Heart left ventricle (tissue), 13 donors: ENCODE results near the gene GNAO1.

Experiments
- POLR2A ChIP-seq, 2 donors: fragments of 450-650 bp; IDR thresholded peaks; one replicate each; pipeline ENCODE4 v1.6.1; 2017; ENCODE audit warnings: antibody characterized with exemption in 2 of 2, mild to moderate bottlenecking in 2 of 2, moderate library complexity in 2 of 2
- TF ChIP-seq, protein P1 (sequence below), 12 donors: fragments of 200-600 bp; sonication (generic) in 4 of 12; IDR thresholded peaks; one replicate each; pipeline versions ENCODE4 v1.5.0 to v1.8.0; 2018 to 2022; ENCODE audit warnings: antibody characterized with exemption in 12 of 12, mild to moderate bottlenecking in 5 of 12
- donor health status: ischemic (EF 13 %, LVEDD 7.1; RV severe dilation, severe dysfunction).
- donor health status: DM: no; HTN: yes; CAD: no.
- donor health status: DM: no; HTN: no; CAD: no.
- donor health status: ischemic (EF 25% LVEDD 6.9; RV normal size, moderate dysfunction).
- donor health status: ischemic (EF 25% LVEDD 5.7; RV mildly dilated, moderate dysfunction).
- donor health status: ischemic (EF 35%, LVEDD 5.7; RV mildly dilated, moderate dysfunction).
- donor health status: nonischemic (EF 11% LVEDD 7.7; RV severe dilation, severe dysfunction).
- donor health status: DM: yes; HTN: yes; CAD: no.
- donor health status: PGD.
- donor health status: ischemic (EF 29% LVEDD 5.4; RV normal size, mild dysfunction).
- donor health status: nonischemic (EF 23%, LVEDD 6.1; RV moderate dilation, normal function).

DNA sequence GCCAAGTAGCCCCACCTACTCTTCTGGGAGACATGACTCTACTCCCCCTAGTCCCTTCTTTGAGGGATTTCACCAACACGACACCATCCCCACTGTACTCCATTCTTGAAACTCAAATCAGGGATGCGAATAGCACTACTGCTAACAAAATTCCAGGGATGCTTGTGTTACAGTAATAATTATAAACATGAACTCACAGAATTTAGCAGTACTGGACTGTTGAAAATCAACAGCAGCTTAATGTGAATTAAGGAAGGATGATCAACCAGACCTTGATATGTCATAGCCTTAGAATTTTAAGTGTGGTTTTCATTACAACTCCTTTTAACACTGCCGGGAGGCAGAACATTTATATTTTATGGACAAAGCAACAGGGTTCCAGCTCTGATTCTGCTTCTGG is 196.1 kb downstream of the GNAO1 start:
- TF ChIP-seq POLR2A (IDR thresholded peaks at IDR 0.05): no peak
- TF ChIP-seq, protein P1, sequence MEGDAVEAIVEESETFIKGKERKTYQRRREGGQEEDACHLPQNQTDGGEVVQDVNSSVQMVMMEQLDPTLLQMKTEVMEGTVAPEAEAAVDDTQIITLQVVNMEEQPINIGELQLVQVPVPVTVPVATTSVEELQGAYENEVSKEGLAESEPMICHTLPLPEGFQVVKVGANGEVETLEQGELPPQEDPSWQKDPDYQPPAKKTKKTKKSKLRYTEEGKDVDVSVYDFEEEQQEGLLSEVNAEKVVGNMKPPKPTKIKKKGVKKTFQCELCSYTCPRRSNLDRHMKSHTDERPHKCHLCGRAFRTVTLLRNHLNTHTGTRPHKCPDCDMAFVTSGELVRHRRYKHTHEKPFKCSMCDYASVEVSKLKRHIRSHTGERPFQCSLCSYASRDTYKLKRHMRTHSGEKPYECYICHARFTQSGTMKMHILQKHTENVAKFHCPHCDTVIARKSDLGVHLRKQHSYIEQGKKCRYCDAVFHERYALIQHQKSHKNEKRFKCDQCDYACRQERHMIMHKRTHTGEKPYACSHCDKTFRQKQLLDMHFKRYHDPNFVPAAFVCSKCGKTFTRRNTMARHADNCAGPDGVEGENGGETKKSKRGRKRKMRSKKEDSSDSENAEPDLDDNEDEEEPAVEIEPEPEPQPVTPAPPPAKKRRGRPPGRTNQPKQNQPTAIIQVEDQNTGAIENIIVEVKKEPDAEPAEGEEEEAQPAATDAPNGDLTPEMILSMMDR (IDR thresholded peaks at IDR 0.05): no peak
